PFSK-1 (cell line): ENCODE measurements around the gene ARF3.

Experiments
- FOXP2 ChIP-seq: optimal IDR thresholded peaks from 2 replicates; pipeline ENCODE3; 2011; ENCODE audit warnings: borderline replicate concordance, control low read depth, inconsistent platforms; ENCODE audit not compliant: insufficient read depth; ENCODE audit errors: extremely low read length, extremely low read depth
- POLR2AphosphoS5 ChIP-seq: IDR thresholded peaks from 2 replicates; pipeline ENCODE4 v1.6.1; 2012; ENCODE audit warnings: low read depth, mild to moderate bottlenecking, control low read depth, low read length, moderate library complexity
- SIN3A ChIP-seq: IDR thresholded peaks from 2 replicates; pipeline ENCODE4 v1.6.1; 2012; ENCODE audit warnings: mild to moderate bottlenecking, low read length, moderate library complexity, borderline replicate concordance; ENCODE audit not compliant: insufficient read depth
- TAF1 ChIP-seq: IDR thresholded peaks from 2 replicates; pipeline ENCODE4 v1.6.1; 2012; ENCODE audit warnings: low read length, control low read depth, borderline replicate concordance; ENCODE audit not compliant: insufficient read depth
- TF ChIP-seq, protein P1 (sequence below), 2 experiments: IDR thresholded peaks; 2 replicates each; pipeline versions ENCODE4 v1.6.1 to v1.8.0; 2011 to 2012; ENCODE audit warnings: low read depth in 2 of 2, low read length in 2 of 2, control low read depth in 1 of 2, inconsistent platforms in 1 of 2, mild to moderate bottlenecking in 1 of 2, moderate library complexity in 1 of 2; ENCODE audit not compliant: insufficient read depth in 1 of 2

ARF3 gene

DNA sequence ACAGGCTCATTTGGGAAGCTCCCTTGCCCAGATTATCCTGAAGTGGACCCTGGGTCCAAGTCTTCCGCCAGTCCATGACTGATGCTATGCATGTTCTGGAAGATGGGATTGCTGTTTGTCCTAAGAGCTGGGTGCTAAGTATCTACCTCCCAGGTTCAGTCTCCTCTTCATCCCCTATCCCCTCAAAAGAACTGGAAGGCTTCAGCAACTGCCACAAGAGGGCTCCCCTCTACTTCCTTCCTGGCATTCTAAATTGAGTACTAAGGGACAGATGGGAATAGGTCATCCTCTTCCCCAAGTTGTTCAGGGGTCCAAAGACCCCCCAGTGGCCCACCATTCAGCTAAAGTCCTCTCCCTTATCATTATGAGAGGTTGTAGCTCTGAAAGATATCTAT is 23.0 kb downstream of the ARF3 start:
- TF ChIP-seq TAF1 (no peak), POLR2AphosphoS5 (no peak), SIN3A (no peak), FOXP2 (no peak)
- TF ChIP-seq, protein P1, sequence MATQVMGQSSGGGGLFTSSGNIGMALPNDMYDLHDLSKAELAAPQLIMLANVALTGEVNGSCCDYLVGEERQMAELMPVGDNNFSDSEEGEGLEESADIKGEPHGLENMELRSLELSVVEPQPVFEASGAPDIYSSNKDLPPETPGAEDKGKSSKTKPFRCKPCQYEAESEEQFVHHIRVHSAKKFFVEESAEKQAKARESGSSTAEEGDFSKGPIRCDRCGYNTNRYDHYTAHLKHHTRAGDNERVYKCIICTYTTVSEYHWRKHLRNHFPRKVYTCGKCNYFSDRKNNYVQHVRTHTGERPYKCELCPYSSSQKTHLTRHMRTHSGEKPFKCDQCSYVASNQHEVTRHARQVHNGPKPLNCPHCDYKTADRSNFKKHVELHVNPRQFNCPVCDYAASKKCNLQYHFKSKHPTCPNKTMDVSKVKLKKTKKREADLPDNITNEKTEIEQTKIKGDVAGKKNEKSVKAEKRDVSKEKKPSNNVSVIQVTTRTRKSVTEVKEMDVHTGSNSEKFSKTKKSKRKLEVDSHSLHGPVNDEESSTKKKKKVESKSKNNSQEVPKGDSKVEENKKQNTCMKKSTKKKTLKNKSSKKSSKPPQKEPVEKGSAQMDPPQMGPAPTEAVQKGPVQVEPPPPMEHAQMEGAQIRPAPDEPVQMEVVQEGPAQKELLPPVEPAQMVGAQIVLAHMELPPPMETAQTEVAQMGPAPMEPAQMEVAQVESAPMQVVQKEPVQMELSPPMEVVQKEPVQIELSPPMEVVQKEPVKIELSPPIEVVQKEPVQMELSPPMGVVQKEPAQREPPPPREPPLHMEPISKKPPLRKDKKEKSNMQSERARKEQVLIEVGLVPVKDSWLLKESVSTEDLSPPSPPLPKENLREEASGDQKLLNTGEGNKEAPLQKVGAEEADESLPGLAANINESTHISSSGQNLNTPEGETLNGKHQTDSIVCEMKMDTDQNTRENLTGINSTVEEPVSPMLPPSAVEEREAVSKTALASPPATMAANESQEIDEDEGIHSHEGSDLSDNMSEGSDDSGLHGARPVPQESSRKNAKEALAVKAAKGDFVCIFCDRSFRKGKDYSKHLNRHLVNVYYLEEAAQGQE (IDR thresholded peaks at IDR 0.05; ENCODE audit: insufficient read depth in 1 of 2, low read depth in 2 of 2, low read length in 2 of 2) = no peak

DNA sequence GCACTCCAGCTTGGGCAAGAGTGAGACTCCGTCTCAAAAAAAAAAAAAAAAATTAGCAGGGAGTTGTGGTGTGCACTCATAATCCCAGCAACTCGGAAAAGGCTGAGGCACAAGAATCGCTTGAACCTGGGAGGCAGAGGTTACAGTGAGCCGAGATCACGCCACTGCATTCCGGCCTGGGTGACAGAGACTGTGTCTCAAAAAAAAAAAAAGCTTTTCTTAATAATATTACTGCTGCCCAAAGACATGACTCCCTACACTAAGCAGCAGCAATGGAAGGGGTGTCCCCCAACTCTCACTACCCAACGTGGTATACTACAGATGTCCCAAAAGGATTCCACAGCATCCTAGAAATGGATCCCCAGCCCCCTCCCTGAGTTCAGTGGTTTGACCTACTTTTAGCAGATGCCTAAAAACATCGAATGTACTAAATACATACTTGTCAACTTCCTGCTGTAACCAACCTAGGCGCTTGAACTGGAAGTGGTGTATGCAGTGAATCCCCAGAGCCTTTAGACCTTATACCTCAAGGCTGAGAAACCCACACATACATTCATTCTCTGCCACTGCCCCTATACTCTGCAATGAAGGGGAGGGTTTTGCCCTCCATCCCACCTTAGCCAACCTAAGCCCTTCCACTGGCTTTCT is 23.5 kb downstream of the ARF3 start:
- no peak for TF ChIP-seq SIN3A
- TF ChIP-seq POLR2AphosphoS5 = no peak
- TF ChIP-seq, protein P1 (IDR thresholded peaks at IDR 0.05; ENCODE audit: insufficient read depth in 1 of 2, low read depth in 2 of 2, low read length in 2 of 2) = no peak
- no peak for TF ChIP-seq TAF1
- TF ChIP-seq FOXP2 = no peak

DNA sequence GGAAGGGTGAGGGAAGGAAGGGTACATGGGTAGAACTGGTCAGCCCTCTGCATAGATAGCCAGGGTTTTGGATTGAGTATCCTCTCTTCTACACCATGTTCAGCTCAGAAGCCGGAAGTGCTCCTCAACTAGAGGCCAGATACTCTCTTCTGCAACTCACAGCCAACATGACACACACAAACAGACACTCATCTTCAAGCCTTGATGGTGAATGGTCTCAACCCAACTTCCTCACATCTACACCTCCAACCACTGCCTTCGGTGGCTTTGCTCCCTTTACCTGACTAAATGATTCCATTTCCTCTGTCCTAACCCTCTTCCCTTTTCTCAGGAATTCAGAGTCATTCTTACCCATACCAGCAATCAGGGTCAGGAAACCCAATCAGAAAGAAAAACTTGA is 24.4 kb downstream of the ARF3 start:
- no peak for TF ChIP-seq POLR2AphosphoS5
- no peak for TF ChIP-seq SIN3A
- no peak for TF ChIP-seq FOXP2
- TF ChIP-seq TAF1 = no peak
- TF ChIP-seq, protein P1 (IDR thresholded peaks at IDR 0.05; ENCODE audit: insufficient read depth in 1 of 2, low read depth in 2 of 2, low read length in 2 of 2) = no peak

DNA sequence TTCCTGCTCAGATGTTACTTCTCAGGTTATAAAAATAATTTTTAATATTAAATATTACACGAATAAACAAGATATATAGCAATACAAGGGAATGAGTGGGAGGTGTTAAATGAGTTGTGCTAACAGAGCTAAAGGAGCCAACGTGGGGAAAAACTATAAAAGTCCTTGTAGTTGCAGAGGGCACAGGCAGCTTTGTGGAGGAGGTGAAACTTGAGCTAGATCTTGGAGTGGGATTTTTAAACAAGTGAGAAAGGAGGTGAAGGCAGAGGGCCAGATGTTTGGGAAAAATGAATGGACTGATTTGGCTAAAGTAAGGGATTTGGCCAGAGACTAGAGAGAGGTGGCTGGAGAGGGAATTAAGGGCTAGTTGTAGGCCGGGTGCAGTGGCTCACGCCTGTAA is 26.8 kb downstream of the ARF3 start:
- TF ChIP-seq SIN3A (no peak), TAF1 (no peak), POLR2AphosphoS5 (no peak), FOXP2 (no peak)
- TF ChIP-seq, protein P1 (IDR thresholded peaks at IDR 0.05; ENCODE audit: insufficient read depth in 1 of 2, low read depth in 2 of 2, low read length in 2 of 2) = no peak
